NCI-H1092 (cell line): Measurements from ENCODE around the gene DNAJC2.
"Not testable (repeated sequence)": the region's sequence is repeated elsewhere in the genome, so short reads cannot be mapped to it uniquely, and the experiment has no call there.

Experiments
- DNase-seq: peaks from one replicate; lab custom pipeline; 2025; lab: John Stamatoyannopoulos, UW

DNAJC2 gene

DNA sequence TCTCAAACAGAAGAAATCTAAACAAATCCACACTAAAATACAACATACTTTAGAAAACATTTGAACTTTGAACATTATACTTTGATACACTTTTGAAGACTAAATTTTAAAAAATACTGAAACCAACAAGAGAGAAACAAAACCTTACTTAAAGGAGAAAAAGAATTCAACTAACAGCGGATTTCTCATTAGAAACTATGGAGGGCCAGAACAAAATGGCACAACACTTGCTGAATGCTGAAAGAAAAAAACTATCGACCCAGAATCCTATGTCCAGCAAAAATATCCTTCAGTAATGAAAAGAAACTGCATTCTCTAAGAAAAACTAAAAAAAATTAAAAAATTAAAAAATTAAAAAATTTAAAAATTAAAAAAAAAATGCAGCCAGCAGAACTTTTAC is 80.5 kb downstream of the DNAJC2 start:
- not testable (repeated sequence) for DNase-seq
